GM18499 (cell line): Measurements from ENCODE around the gene IZUMO4.

Source experiments
- ATAC-seq: cut with Tn5 transposase; IDR thresholded peaks from one replicate; pipeline ENCODE4 v1.9.1; 2021; ENCODE audit warnings: moderate number of reproducible peaks; ENCODE audit not compliant: insufficient read depth, unreplicated experiment

IZUMO4 gene

GRCh38 chr19:2103045-2103707 is 6.5 kb downstream of the IZUMO4 start:
- no peak for ATAC-seq

GRCh38 chr19:2108251-2109016 is 11.7 kb downstream of the IZUMO4 start:
- ATAC-seq, result no peak

- no peak for ATAC-seq
These were observed 12.5 kb downstream of the IZUMO4 start for GRCh38 chr19:2109046-2109864.

GRCh38 chr19:2110822-2111221 is 14.1 kb downstream of the IZUMO4 start:
- no peak for ATAC-seq

GRCh38 chr19:2111425-2111824 is 14.7 kb downstream of the IZUMO4 start:
- no peak for ATAC-seq

- ATAC-seq, result no peak
These were observed 15.2 kb downstream of the IZUMO4 start for GRCh38 chr19:2111886-2112285.

GRCh38 chr19:2112516-2113320 is 16.0 kb downstream of the IZUMO4 start:
- no peak for ATAC-seq

GRCh38 chr19:2113439-2114211 is 16.9 kb downstream of the IZUMO4 start:
- no peak for ATAC-seq

GRCh38 chr19:2114218-2114617 is 17.5 kb downstream of the IZUMO4 start:
- ATAC-seq, result no peak

- ATAC-seq, result no peak
These were observed 18.1 kb downstream of the IZUMO4 start for GRCh38 chr19:2114821-2115220.

GRCh38 chr19:2115324-2115723 is 18.6 kb downstream of the IZUMO4 start:
- no peak for ATAC-seq

- no peak for ATAC-seq
These were observed 19.3 kb downstream of the IZUMO4 start for GRCh38 chr19:2115911-2116426.

- no peak for ATAC-seq
These were observed 19.8 kb downstream of the IZUMO4 start for GRCh38 chr19:2116507-2116906.

GRCh38 chr19:2117215-2117960 is 20.7 kb downstream of the IZUMO4 start:
- no peak for ATAC-seq

- no peak for ATAC-seq
These were observed 21.7 kb downstream of the IZUMO4 start for GRCh38 chr19:2118438-2118837.

GRCh38 chr19:2119921-2120785 is 23.4 kb downstream of the IZUMO4 start:
- ATAC-seq, result no peak

- no peak for ATAC-seq
These were observed 24.1 kb downstream of the IZUMO4 start for GRCh38 chr19:2120821-2121220.
